Right lobe of liver (tissue), 6 donors: ENCODE results near the gene SMAD7. TPM values are rescaled to one million over a fixed set of nuclear protein-coding genes. Genes with fewer than 3 reads are reported as not detected.

Source experiments
- ATAC-seq, 4 donors: fragments of 200-7000 bp; cut with Tn5 transposase; one replicate each; pipeline ENCODE4 v1.9.1; 2020; ENCODE audit warnings: mild to moderate bottlenecking in 4 of 4, moderate library complexity in 4 of 4
- DNase-seq, 3 donors: peaks; one replicate each; pipeline ENCODE4 v3.0.0-alpha.2; 2020
- H3K27ac ChIP-seq, 3 donors: fragments of 200-600 bp; one replicate each; pipeline ENCODE4 v1.8.0; 2022
- H3K27me3 ChIP-seq, 2 donors: fragments of 200-600 bp; one replicate each; pipeline ENCODE4 v1.8.0; 2022
- H3K36me3 ChIP-seq, 4 donors: fragments of 200-600 bp; sonication (generic) in 1 of 4; one replicate each; pipeline versions ENCODE4 v1.5.1 to v1.8.0; 2017 to 2022; ENCODE audit warnings: control low read depth in 1 of 4
- H3K4me1 ChIP-seq, 4 donors: fragments of 200-600 bp; sonication (generic) in 1 of 4; one replicate each; pipeline versions ENCODE4 v1.5.1 to v1.8.0; 2017 to 2022; ENCODE audit warnings: control low read depth in 1 of 4
- H3K4me3 ChIP-seq, 3 donors: fragments of 200-600 bp; one replicate each; pipeline ENCODE4 v1.8.0; 2022
- H3K9me3 ChIP-seq, 4 donors: fragments of 200-600 bp; sonication (generic) in 1 of 4; one replicate each; pipeline versions ENCODE4 v1.5.1 to v1.8.0; 2017 to 2022; ENCODE audit warnings: control low read depth in 1 of 4
- CTCF ChIP-seq, 4 donors: fragments of 200-600 bp in 3 of 4; fragments of 450-650 bp in 1 of 4; IDR thresholded peaks; one replicate each; pipeline versions ENCODE4 v1.5.1 to v1.8.0; 2016 to 2022; ENCODE audit warnings: antibody characterized with exemption in 4 of 4, mild to moderate bottlenecking in 2 of 4
- POLR2A ChIP-seq: fragments of 450-650 bp; IDR thresholded peaks from one replicate; pipeline ENCODE4 v1.6.1; 2017; ENCODE audit warnings: antibody characterized with exemption, mild to moderate bottlenecking
- WGBS: methylation state at CpG from one replicate; pipeline ENCODE4 v1.1.6; 2018; ENCODE audit warnings: low coverage, low lambda C conversion rate; ENCODE audit not compliant: insufficient coverage; ENCODE audit errors: missing lambda C conversion rate; 5-methylcytosine and 5-hydroxymethylcytosine counted together
- intact Hi-C, 2 donors: fragments of 100-400 bp; cut with DNase I; formaldehyde crosslinking; loops; one replicate each; pipeline versions ENCODE4 v1.11.2 to v1.14.1; 2022
- total RNA-seq, 6 experiments: library from RNA; depleted of rRNA in 2 of 6; stranded (reverse); fragments of >200 nt in 2 of 6; fragmentation: NEBNext Ultra II Directional in 3 of 6; extraction: Animal tissue kit (Norgen Biotek cat#: 25700) in 3 of 6; gene quantifications; one replicate each; pipeline versions ENCODE4 v1.1.0 to v1.2.4, GENCODE V29; 2016 to 2023
- donor health status: DM: no; HTN: yes; CAD: no.
- donor health status: DM: no; HTN: no; CAD: no.
- donor health status: DM: no; HTN: no; CAD: no.
- donor health status: DM: no; HTN: yes; CAD: no.
- donor health status: DM: no; HTN: yes; CAD: no.

The SMAD7 gene
- total RNA-seq, 6 experiments from 2014 or later = 8.2 to 13.5 (median 11.0) TPM

- H3K9me3 ChIP-seq = no peaks in the 10 kb centered on the region
- H3K4me3 ChIP-seq = peak overlapping the region; percentile 64 to 67 (median 65)
- 24% methylated on average over 16 of the region's 58 CpGs for WGBS
- H3K27me3 ChIP-seq = no peaks in the 10 kb centered on the region
- TF ChIP-seq CTCF (IDR thresholded peaks at IDR 0.05) = no peak
- no peak for TF ChIP-seq POLR2A
- peak in 1 of 3 donors; percentile 41 for DNase-seq
- H3K4me1 ChIP-seq = peaks cover 0 to 4% (median 0%) of the 10 kb centered on the region in 4 donors
- intact Hi-C loops = no loop called here
- peak; percentile 7 to 30 (median 22) for ATAC-seq
- H3K27ac ChIP-seq = peak overlapping the region; percentile 26 to 57 (median 54)
- H3K36me3 ChIP-seq = no peaks in the 10 kb centered on the region
Observed at GRCh38 chr18:48975120-48975816, 24.5 kb upstream of the SMAD7 start.

- peak overlapping the region in 2 of 3 donors; percentile 65 to 67 for H3K4me3 ChIP-seq
- H3K36me3 ChIP-seq = no peaks in the 10 kb centered on the region
- intact Hi-C loops = no loop called here
- H3K9me3 ChIP-seq = no peaks in the 10 kb centered on the region
- H3K4me1 ChIP-seq = peaks cover 0 to 4% (median 0%) of the 10 kb centered on the region in 4 donors
- TF ChIP-seq POLR2A (no peak), CTCF (IDR thresholded peaks at IDR 0.05) (no peak)
- ATAC-seq = no peak
- WGBS = 61% methylated on average over 22 of the region's 28 CpGs
- no peak for DNase-seq
- peak overlapping the region in 1 of 3 donors; percentile 54 for H3K27ac ChIP-seq
- H3K27me3 ChIP-seq = no peaks in the 10 kb centered on the region
Observed at GRCh38 chr18:48974304-48975119, 23.7 kb upstream of the SMAD7 start.

- Histone ChIP-seq H3K27ac (no peak overlapping the region), H3K9me3 (no peaks in the 10 kb centered on the region), H3K4me3 (no peak overlapping the region), H3K4me1 (peaks cover 0 to 4% (median 0%) of the 10 kb centered on the region in 4 donors), H3K36me3 (no peaks in the 10 kb centered on the region), H3K27me3 (no peaks in the 10 kb centered on the region)
- intact Hi-C loops = no loop called here
- no peak for TF ChIP-seq POLR2A
- TF ChIP-seq CTCF (IDR thresholded peaks at IDR 0.05) = no peak
- ATAC-seq (no peak), DNase-seq (no peak)
- WGBS = 92% methylated on average over 2 of the region's 3 CpGs
Observed at GRCh38 chr18:48973731-48974130, 23.0 kb upstream of the SMAD7 start.

GRCh38 chr18:48968412-48969215 lies 17.8 kb upstream of the SMAD7 start:
- DNase-seq = no peak
- no peak overlapping the region for H3K27ac ChIP-seq

More at GRCh38 chr18:48968412-48969215, 17.8 kb upstream of the SMAD7 start:
- no peaks in the 10 kb centered on the region for H3K36me3 ChIP-seq
- H3K27me3 ChIP-seq = no peaks in the 10 kb centered on the region
- H3K4me3 ChIP-seq = no peak overlapping the region
- TF ChIP-seq CTCF (IDR thresholded peaks at IDR 0.05) = no peak
- 64% methylated on average over 6 of the region's 11 CpGs for WGBS
- intact Hi-C loops = loop anchor here in 1 of 2 donors (10.0 kb wide), 1 partner anchor 174 kb away; no protein-coding TSS in a partner anchor
- H3K9me3 ChIP-seq = no peaks in the 10 kb centered on the region
- ATAC-seq = no peak
- no peaks in the 10 kb centered on the region for H3K4me1 ChIP-seq
